H1 (cell line): ENCODE measurements around the gene CD99. TPM values are rescaled to one million over a fixed set of nuclear protein-coding genes. Genes with fewer than 3 reads are reported as not detected.

Experiments
- ASH2L ChIP-seq: fragments of 200-600, 300-600 bp; sonication (generic); IDR thresholded peaks from one replicate; pipeline ENCODE4 v1.7.1; 2017; ENCODE audit warnings: low read length
- CHD2 ChIP-seq: IDR thresholded peaks from 2 replicates; pipeline ENCODE4 v1.6.1; 2012; ENCODE audit warnings: low read length, improper control_type of control experiment
- EGR1 ChIP-seq: IDR thresholded peaks from 2 replicates; pipeline ENCODE4 v1.6.1; 2011; ENCODE audit warnings: low read depth, low read length, borderline replicate concordance
- GABPA ChIP-seq: IDR thresholded peaks from 2 replicates; pipeline ENCODE4 v1.6.1; 2011; ENCODE audit warnings: mild to moderate bottlenecking, low read length, moderate library complexity, borderline replicate concordance; ENCODE audit not compliant: insufficient read depth
- KDM4A ChIP-seq: IDR thresholded peaks from one replicate; pipeline ENCODE4 v1.7.1; 2012; ENCODE audit warnings: low read depth, mild to moderate bottlenecking, moderate library complexity, low read length, inconsistent platforms; ENCODE audit not compliant: severe bottlenecking
- POLR2AphosphoS5 ChIP-seq: IDR thresholded peaks from 2 replicates; pipeline ENCODE4 v1.6.1; 2011; ENCODE audit warnings: low read depth, low read length
- RFX5 ChIP-seq: IDR thresholded peaks from 2 replicates; pipeline ENCODE4 v1.6.1; 2011; ENCODE audit warnings: low read depth, low read length, improper control_type of control experiment, borderline replicate concordance
- polyA plus RNA-seq, 7 experiments: library from polyadenylated mRNA; depleted of rRNA in 3 of 7; stranded (reverse) in 5 of 7; unstranded in 2 of 7; fragments of >200 nt in 5 of 7; fragments of 200-250 nt in 2 of 7; gene quantifications; 1 replicate in 5 of 7; 2 replicates in 1 of 7; 4 replicates in 1 of 7; pipeline versions ENCODE4 v1.2.1 to v1.2.3, GENCODE V29; 2011 to 2013; ENCODE audit warnings: missing spikeins in 2 of 7, mixed read lengths in 2 of 7
- total RNA-seq: library from RNA; stranded (reverse); fragmentation: NEBNext Ultra II Directional; extraction: Animal tissue kit (Norgen Biotek cat#: 25700); gene quantifications from 2 replicates; pipeline ENCODE4 v1.2.1, GENCODE V29; 2021
- TF ChIP-seq, protein P1 (sequence below): IDR thresholded peaks from 2 replicates; pipeline ENCODE4 v1.6.1; 2011; ENCODE audit warnings: low read depth, mild to moderate bottlenecking, low read length; ENCODE audit not compliant: insufficient read depth

The CD99 gene
- total and polyA plus RNA-seq, 2 of the 8 experiments (the other 6 are each of a cell fraction or from before 2014, with no cell fraction given), result 30.1 to 47.8 TPM

GRCh38 chrX:2781698-2782097 lies 90.6 kb downstream of the CD99 start (continued):
- TF ChIP-seq, protein P1, sequence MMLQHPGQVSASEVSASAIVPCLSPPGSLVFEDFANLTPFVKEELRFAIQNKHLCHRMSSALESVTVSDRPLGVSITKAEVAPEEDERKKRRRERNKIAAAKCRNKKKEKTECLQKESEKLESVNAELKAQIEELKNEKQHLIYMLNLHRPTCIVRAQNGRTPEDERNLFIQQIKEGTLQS, result no peak
- TF ChIP-seq RFX5 (no peak), POLR2AphosphoS5 (no peak), GABPA (no peak), ASH2L (no peak), CHD2 (no peak), KDM4A (no peak), EGR1 (no peak)
